Stimulated activated CD4-positive, alpha-beta T cell treated with anti-CD3 and anti-CD28 coated beads, Interleukin-1b, Interleukin-23, amount 100 ng/mL, for 48 hours (primary cell): ENCODE measurements around the gene RPL18.
A peak's percentile ranks its signal among the peaks of the same experiment; 100 is the strongest.
"Not testable (repeated sequence)": the region's sequence is repeated elsewhere in the genome, so short reads cannot be mapped to it uniquely, and the experiment has no call there.

Experiments
- DNase-seq: peaks from one replicate; pipeline ENCODE4 v3.0.0-alpha.2; 2020

RPL18 gene

GRCh38 chr19:48618916-48619691 is at the start of gene RPL18, which contains the start of gene SPHK2:
Gene RPL18, minus strand, starts transcription at chr19:48619178. Its CDS starts 35 bp downstream, at chr19:48619143.
Gene SPHK2, plus strand, starts transcription at chr19:48619506. Its CDS starts 1,009 bp downstream, at chr19:48620515.
- peak; percentile 96 for DNase-seq

GRCh38 chr19:48668761-48669160 is 49.8 kb upstream of the RPL18 start:
- DNase-seq, result no peak

GRCh38 chr19:48668332-48668731 is 49.4 kb upstream of the RPL18 start:
- no peak for DNase-seq

GRCh38 chr19:48665786-48666185 is 46.8 kb upstream of the RPL18 start:
- no peak for DNase-seq

- DNase-seq, result no peak
Measured at GRCh38 chr19:48664476-48664875, 45.5 kb upstream of the RPL18 start.

GRCh38 chr19:48663667-48664066 is 44.7 kb upstream of the RPL18 start:
- no peak for DNase-seq

- DNase-seq, result no peak
Measured at GRCh38 chr19:48661711-48662090, 42.7 kb upstream of the RPL18 start.

- peak; percentile 84 for DNase-seq
Measured at GRCh38 chr19:48660852-48661710, 42.1 kb upstream of the RPL18 start.

- no peak for DNase-seq
Measured at GRCh38 chr19:48659768-48660167, 40.8 kb upstream of the RPL18 start.

- DNase-seq, result no peak
Measured at GRCh38 chr19:48658483-48658882, 39.5 kb upstream of the RPL18 start.

- DNase-seq, result not testable (repeated sequence)
Measured at GRCh38 chr19:48657828-48658227, 38.9 kb upstream of the RPL18 start.

GRCh38 chr19:48656840-48657474 is 38.0 kb upstream of the RPL18 start:
- no peak for DNase-seq

GRCh38 chr19:48654299-48655059 is 35.5 kb upstream of the RPL18 start:
- no peak for DNase-seq

GRCh38 chr19:48651683-48652048 is 32.7 kb upstream of the RPL18 start:
- no peak for DNase-seq

GRCh38 chr19:48650974-48651682 is 32.1 kb upstream of the RPL18 start:
- DNase-seq, result no peak

- DNase-seq, result no peak
Measured at GRCh38 chr19:48648134-48648533, 29.2 kb upstream of the RPL18 start.

- DNase-seq, result no peak
Measured at GRCh38 chr19:48646722-48647216, 27.8 kb upstream of the RPL18 start.

- peak; percentile 92 for DNase-seq
Measured at GRCh38 chr19:48646001-48646721, 27.2 kb upstream of the RPL18 start, which contains the start of gene CA11. Gene CA11, minus strand, starts transcription at chr19:48646187. Its CDS starts 555 bp downstream, at chr19:48645632.

- no peak for DNase-seq
Measured at GRCh38 chr19:48645620-48646000, 26.6 kb upstream of the RPL18 start.

GRCh38 chr19:48644839-48645619 is 26.1 kb upstream of the RPL18 start:
- DNase-seq, result peak; percentile 80
